Renal pelvis (tissue), 4 donors: ENCODE data around the gene PPP4R1. TPM values are rescaled to one million over a fixed set of nuclear protein-coding genes. Genes with fewer than 3 reads are reported as not detected.
"Not testable (repeated sequence)": the region's sequence is repeated elsewhere in the genome, so short reads cannot be mapped to it uniquely, and the experiment has no call there.

ENCODE experiments used
- DNase-seq: peaks from one replicate; pipeline ENCODE4 v3.0.0-alpha.2; 2013
- polyA plus RNA-seq, 3 donors: library from polyadenylated mRNA; unstranded; fragments of 120-200 nt; gene quantifications; one replicate each; pipeline ENCODE4 v1.2.1, GENCODE V29; 2013; ENCODE audit not compliant: insufficient read length in 3 of 3

PPP4R1 gene
- polyA plus RNA-seq, 3 donors: 82.3 to 96.2 (median 93.2) TPM

- no peak for DNase-seq
Observed at GRCh38 chr18:9631814-9632496, 17.6 kb upstream of the PPP4R1 start.

- DNase-seq: no peak
Observed at GRCh38 chr18:9630444-9630843, 16.1 kb upstream of the PPP4R1 start.

DNA sequence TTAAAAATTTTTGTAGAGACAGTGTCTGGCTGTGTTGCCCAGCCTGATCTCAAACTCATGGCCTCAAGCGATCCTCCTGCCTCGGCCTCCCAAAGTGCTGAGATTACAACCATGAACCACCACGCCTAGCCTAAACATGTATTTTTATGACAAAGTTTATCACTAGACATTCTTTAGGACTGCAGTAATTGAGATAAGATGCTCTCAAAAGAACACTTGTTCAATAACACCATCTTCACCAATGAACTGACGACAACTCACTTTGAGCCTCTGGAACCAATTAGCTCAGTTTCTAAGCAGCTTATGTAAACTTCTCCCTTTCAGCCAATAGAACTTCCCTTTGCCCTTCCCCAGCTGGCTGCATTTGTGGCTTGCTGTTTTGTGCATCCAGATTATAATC is 15.3 kb upstream of the PPP4R1 start:
- no peak for DNase-seq

DNA sequence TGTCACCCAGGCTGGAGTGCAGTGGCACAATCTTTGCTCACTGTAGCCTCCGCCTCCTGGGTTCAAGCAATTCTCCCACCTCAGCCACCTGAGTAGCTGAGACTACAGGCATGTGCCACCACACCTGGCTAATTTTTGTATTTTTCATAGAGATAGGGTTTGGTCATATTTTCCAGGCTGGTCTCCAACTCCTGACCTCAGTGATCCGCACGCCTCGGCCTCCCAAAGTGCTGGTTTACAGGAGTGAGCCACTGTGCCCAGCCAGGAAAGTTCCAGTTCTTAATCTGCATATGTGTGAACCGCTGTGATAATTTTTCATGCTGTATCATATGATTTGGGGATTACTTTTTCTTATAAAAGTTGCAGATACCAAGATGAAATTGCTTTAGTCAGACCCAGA is 14.6 kb upstream of the PPP4R1 start:
- no peak for DNase-seq

GRCh38 chr18:9627642-9628041 is 13.3 kb upstream of the PPP4R1 start:
- no peak for DNase-seq

- no peak for DNase-seq
Observed at GRCh38 chr18:9619990-9620389, 5.6 kb upstream of the PPP4R1 start.

DNA sequence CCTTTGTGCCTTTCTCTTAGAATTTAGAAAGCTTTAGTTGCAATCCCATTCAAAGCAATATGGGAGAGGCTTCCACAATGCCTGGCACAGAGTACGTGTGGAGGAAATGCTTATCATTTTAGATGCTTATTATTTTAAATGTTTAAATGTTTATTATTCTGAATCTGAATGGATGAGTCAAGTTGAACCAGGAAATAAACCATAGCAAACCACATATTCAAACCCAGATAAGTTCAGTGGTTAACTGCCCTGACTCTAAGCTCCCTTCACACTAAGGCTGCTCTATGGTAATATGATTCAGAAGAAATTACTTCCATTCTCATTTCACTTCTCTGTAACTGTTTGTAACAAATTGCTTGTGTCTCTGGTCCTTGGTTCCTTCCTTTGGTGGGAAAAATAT is 5.2 kb upstream of the PPP4R1 start:
- no peak for DNase-seq

- DNase-seq: no peak
Observed at GRCh38 chr18:9619056-9619455, 4.7 kb upstream of the PPP4R1 start.

DNA sequence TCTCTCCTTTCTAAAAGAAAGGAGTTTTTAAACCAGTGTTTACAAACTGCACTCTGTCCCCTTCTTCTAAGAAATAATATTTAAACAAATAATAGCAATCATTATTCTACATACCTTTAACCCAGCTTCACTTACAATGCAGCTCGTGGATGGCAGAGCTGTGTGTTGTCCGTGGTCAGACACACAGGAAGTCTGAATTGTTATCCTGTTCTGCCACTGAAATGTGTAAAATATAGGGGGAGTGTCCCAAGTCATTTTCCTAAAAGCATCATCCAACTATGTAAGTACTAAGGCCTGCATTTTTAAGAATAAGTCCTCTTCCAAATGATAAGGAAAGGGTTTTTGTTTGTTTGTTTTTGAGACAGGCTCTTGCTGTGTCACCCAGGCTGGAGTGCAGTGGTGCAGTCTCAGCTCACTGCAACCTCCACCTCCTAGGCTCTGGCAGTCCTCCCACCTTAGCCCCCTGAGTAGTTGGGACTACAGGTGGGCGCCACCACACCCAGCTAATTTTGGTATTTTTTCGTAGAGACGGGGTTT is 2.7 kb upstream of the PPP4R1 start:
- DNase-seq: no peak

DNA sequence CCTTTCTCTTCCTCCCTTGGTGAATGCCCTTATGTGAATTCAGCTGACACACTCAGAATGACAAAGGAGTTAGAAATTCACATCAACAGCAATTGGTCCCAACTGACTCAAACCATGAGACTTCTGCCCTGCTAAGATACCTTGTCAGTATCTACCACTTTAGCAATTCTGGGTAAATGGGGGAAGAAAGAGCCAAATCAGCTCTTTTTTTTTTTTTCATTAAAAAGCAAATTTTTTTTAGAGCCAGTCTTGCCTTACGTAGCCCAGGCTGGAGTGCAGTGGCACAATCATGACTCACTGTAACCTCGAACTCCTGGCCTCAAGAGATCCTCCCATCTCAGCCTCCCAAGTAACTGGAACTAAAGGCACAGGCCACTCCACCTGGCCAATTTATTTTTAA is 1.7 kb upstream of the PPP4R1 start:
- no peak for DNase-seq

DNA sequence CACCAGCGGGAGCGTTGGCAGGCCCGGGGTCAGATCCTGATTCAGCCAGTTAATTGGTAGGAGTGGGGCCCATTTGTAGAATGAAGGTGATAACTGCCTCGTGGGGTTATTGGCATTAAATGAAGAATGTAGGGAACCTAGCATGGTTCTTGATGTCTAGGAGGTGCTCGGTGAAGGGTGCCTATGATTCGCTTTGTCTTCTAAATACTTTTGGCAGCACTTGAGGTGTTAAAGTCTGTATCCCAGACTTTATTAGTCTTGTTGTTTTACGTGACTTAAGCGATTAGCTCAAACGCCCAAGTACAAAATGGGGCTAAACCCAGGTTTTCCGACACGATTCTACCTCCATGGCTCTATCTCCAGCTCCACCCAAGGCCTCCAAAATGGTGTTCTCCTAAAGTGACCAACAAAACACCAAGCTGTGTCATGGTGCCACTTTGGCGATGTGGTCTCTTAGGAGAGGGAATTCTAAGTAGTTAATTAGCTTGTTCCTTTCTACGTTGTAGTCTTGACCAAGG is 980 bp upstream of the PPP4R1 start:
- DNase-seq: no peak

- peak; percentile 48 for DNase-seq
Observed at GRCh38 chr18:9613550-9614400, 584 bp downstream of the PPP4R1 start.

GRCh38 chr18:9612977-9613376 is 1.4 kb downstream of the PPP4R1 start:
- DNase-seq: no peak

GRCh38 chr18:9612215-9612830 is 2.0 kb downstream of the PPP4R1 start:
- DNase-seq: peak; percentile 38

- no peak for DNase-seq
Observed at GRCh38 chr18:9609190-9609589, 5.2 kb downstream of the PPP4R1 start.

DNA sequence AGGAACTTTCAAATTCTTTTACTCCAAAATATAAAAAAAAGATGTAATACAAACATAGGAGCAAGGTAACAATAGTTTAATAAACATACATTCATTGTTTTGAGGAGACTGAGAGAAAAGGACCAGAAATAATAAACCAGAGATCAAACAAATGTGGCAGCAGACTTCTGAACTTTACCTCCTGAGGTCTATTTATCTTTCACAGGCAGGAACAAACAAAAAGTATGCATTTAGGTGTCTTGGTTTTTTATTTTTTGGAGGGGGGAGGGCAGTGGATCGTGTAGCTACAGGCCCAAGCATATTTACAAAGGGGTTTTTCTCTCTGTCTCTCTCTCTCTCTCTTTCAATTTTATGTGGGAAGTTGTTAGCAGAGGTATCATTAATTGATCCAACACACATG is 5.6 kb downstream of the PPP4R1 start:
- no peak for DNase-seq

DNA sequence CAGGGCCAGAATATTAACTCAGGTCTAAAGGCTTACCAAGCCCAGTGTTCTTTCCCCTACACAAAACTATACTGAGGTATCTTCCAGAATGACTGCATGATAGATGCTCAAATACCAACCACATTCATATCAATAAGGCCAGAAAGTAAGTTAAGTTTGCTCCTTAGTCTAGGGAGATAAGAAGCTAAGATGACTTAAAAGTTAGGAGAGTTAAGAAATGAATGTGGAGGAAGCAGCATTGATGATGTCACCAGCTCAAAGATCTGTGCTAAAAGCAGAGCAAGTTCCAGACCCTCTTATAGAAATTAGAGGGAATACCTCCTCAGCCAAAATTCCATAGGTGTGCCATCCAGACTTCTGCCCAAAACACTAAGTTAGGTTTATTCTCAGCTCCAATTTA is 6.1 kb downstream of the PPP4R1 start:
- no peak for DNase-seq

- not testable (repeated sequence) for DNase-seq
Observed at GRCh38 chr18:9607111-9607510, 7.2 kb downstream of the PPP4R1 start.

GRCh38 chr18:9606039-9606438 is 8.3 kb downstream of the PPP4R1 start:
- DNase-seq: no peak

GRCh38 chr18:9604348-9604747 is 10.0 kb downstream of the PPP4R1 start:
- DNase-seq: no peak

DNA sequence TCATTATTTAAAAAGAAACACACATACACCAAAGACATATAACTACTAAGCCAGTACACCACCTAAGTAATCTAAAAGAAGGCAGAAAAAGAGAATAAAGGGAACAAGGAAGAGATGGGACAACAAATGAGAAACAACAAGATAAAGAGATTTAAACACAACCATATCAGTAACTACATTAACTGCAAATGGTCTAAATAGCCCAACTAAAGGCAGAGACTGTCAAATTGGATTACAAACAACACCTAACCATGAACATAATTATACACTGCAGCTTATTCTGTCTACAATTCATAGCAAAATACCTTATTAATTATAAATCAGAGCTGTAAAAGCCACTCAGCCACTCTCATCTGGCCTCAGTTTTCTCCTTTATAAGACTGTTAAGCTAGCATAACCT is 15.0 kb downstream of the PPP4R1 start:
- DNase-seq: no peak

GRCh38 chr18:9597609-9598008 is 16.8 kb downstream of the PPP4R1 start:
- no peak for DNase-seq
